Measurements from ENCODE around the gene TPSD1. TPM values are rescaled to one million over a fixed set of nuclear protein-coding genes. Genes with fewer than 3 reads are reported as not detected.

Gene TPSD1
- total and polyA plus RNA-seq, 4 experiments from 2014 or later: not detected

DNA sequence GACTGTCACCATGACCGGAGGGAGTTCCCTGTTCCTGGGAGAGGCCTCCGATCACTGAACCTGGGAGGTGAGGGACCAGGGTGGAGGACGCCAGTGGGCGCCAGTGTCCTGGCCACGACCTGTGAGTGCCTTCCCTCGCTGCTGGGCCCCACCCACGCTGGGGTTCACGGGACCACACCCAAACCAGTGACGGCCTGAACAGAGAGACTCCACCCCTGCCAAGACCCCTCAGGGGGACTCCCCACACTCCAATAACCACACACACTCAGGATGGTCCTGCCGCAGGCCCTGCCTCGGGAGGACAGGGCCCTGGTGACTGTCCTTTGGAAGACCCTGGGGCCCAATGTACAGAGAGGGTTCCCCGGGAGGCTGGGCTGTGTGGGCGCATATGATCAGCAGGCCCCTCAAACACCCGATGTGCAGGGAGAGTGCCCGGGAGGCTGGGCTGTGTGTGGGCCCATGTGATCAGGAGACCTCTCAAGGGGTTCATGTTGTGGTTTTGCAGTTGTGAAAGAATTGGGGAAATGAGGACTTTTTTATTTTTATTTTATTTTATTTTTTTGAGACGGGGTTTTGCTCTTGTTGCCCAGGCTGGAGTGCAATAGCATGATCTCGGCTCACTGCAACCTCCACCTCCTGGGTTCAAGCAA lies 26.6 kb downstream of the TPSD1 start:
- POLR2A ChIA-PET (ENCODE audit: partially characterized antibody): no interaction called here
- Histone ChIP-seq H3K4me1 (ENCODE audit: insufficient read depth, low read length) (no peaks in the 10 kb centered on the region), H3K4me3 (ENCODE audit: low read length in 2 of 2) (no peak overlapping the region), H3K27ac (ENCODE audit: low read depth, low read length) (no peak overlapping the region), H3K9me3 (ENCODE audit: control insufficient read depth in 1 of 2, low read length in 2 of 2) (no peaks in the 10 kb centered on the region), H3K27me3 (ENCODE audit: insufficient read depth, low read length) (no peaks in the 10 kb centered on the region), H3K36me3 (ENCODE audit: insufficient read depth, low read length) (no peaks in the 10 kb centered on the region)
- H3K36me3 Mint-ChIP-seq: no peaks in the 10 kb centered on the region
- CTCF ChIA-PET (ENCODE audit: partially characterized antibody): no interaction called here
- no peak overlapping the region for H3K4me3 Mint-ChIP-seq
- intact Hi-C loops (cut with micrococcal nuclease): no loop called here
- H3K27me3 Mint-ChIP-seq: peaks cover 4 to 7% of the 10 kb centered on the region in 2 donors
- H3K9me3 Mint-ChIP-seq: no peaks in the 10 kb centered on the region
- no peaks in the 10 kb centered on the region for H3K4me1 Mint-ChIP-seq
- no peak for DNase-seq
- H3K27ac Mint-ChIP-seq: no peak overlapping the region

GRCh38 chr16:1283296-1283695 lies 27.4 kb downstream of the TPSD1 start:
- intact Hi-C loops (cut with micrococcal nuclease): no loop called here
- H3K36me3 Mint-ChIP-seq: no peaks in the 10 kb centered on the region
- ChIA-PET CTCF (ENCODE audit: partially characterized antibody) (no interaction called here), POLR2A (ENCODE audit: partially characterized antibody) (no interaction called here)
- no peaks in the 10 kb centered on the region for H3K27me3 ChIP-seq (ENCODE audit: insufficient read depth, low read length)
- H3K4me1 ChIP-seq (ENCODE audit: insufficient read depth, low read length): no peaks in the 10 kb centered on the region
- H3K27ac ChIP-seq (ENCODE audit: low read depth, low read length): no peak overlapping the region
- H3K4me3 Mint-ChIP-seq: no peak overlapping the region
- no peaks in the 10 kb centered on the region for H3K36me3 ChIP-seq (ENCODE audit: insufficient read depth, low read length)
- no peak overlapping the region for H3K27ac Mint-ChIP-seq
- H3K4me3 ChIP-seq (ENCODE audit: low read length in 2 of 2): no peak overlapping the region
- no peaks in the 10 kb centered on the region for H3K9me3 ChIP-seq (ENCODE audit: control insufficient read depth in 1 of 2, low read length in 2 of 2)
- H3K4me1 Mint-ChIP-seq: no peaks in the 10 kb centered on the region
- no peaks in the 10 kb centered on the region for H3K9me3 Mint-ChIP-seq
- no peak for DNase-seq
- H3K27me3 Mint-ChIP-seq: peaks cover 5 to 10% of the 10 kb centered on the region in 2 donors

- Mint-ChIP-seq H3K27me3 (peaks cover 9 to 13% of the 10 kb centered on the region in 2 donors), H3K4me1 (peaks cover 0 to under 1% (median 0%) of the 10 kb centered on the region in 4 donors), H3K27ac (no peak overlapping the region), H3K36me3 (no peaks in the 10 kb centered on the region), H3K4me3 (no peak overlapping the region), H3K9me3 (no peaks in the 10 kb centered on the region)
- Histone ChIP-seq H3K4me1 (ENCODE audit: insufficient read depth, low read length) (no peaks in the 10 kb centered on the region), H3K27me3 (ENCODE audit: insufficient read depth, low read length) (no peaks in the 10 kb centered on the region), H3K9me3 (ENCODE audit: control insufficient read depth in 1 of 2, low read length in 2 of 2) (no peaks in the 10 kb centered on the region), H3K4me3 (ENCODE audit: low read length in 2 of 2) (no peak overlapping the region), H3K27ac (ENCODE audit: low read depth, low read length) (no peak overlapping the region), H3K36me3 (ENCODE audit: insufficient read depth, low read length) (no peaks in the 10 kb centered on the region)
- CTCF ChIA-PET (ENCODE audit: partially characterized antibody): no interaction called here
- POLR2A ChIA-PET (ENCODE audit: partially characterized antibody): no interaction called here
- intact Hi-C loops (cut with micrococcal nuclease): no loop called here
- no peak for DNase-seq
Observed at GRCh38 chr16:1283996-1284616, 28.2 kb downstream of the TPSD1 start.

GRCh38 chr16:1285669-1286512 lies 30.0 kb downstream of the TPSD1 start:
- CTCF ChIA-PET (ENCODE audit: partially characterized antibody): no interaction called here

GRCh38 chr16:1286513-1287094 lies 30.7 kb downstream of the TPSD1 start:
- ChIA-PET CTCF (ENCODE audit: partially characterized antibody) (no interaction called here), POLR2A (ENCODE audit: partially characterized antibody) (no interaction called here)
- Histone ChIP-seq H3K9me3 (ENCODE audit: control insufficient read depth in 1 of 2, low read length in 2 of 2) (no peaks in the 10 kb centered on the region), H3K27me3 (ENCODE audit: insufficient read depth, low read length) (peaks cover 10% of the 10 kb centered on the region), H3K4me1 (ENCODE audit: insufficient read depth, low read length) (no peaks in the 10 kb centered on the region), H3K4me3 (ENCODE audit: low read length in 2 of 2) (no peak overlapping the region), H3K36me3 (ENCODE audit: insufficient read depth, low read length) (no peaks in the 10 kb centered on the region), H3K27ac (ENCODE audit: low read depth, low read length) (no peak overlapping the region)
- DNase-seq: no peak
- intact Hi-C loops (cut with micrococcal nuclease): no loop called here
- Mint-ChIP-seq H3K36me3 (no peaks in the 10 kb centered on the region), H3K4me1 (peaks cover 0 to 1% (median 0%) of the 10 kb centered on the region in 4 donors), H3K4me3 (no peak overlapping the region), H3K27me3 (peaks cover 19 to 22% of the 10 kb centered on the region in 2 donors), H3K27ac (no peak overlapping the region), H3K9me3 (no peaks in the 10 kb centered on the region)

More at GRCh38 chr16:1285669-1286512, 30.0 kb downstream of the TPSD1 start:
- intact Hi-C loops (cut with micrococcal nuclease): no loop called here
- H3K27me3 ChIP-seq (ENCODE audit: insufficient read depth, low read length): peaks cover 10% of the 10 kb centered on the region
- no peaks in the 10 kb centered on the region for H3K9me3 ChIP-seq (ENCODE audit: control insufficient read depth in 1 of 2, low read length in 2 of 2)
- H3K27me3 Mint-ChIP-seq: peaks cover 14 to 18% of the 10 kb centered on the region in 2 donors
- no peak overlapping the region for H3K4me3 Mint-ChIP-seq
- no peaks in the 10 kb centered on the region for H3K4me1 ChIP-seq (ENCODE audit: insufficient read depth, low read length)
- no peak overlapping the region for H3K4me3 ChIP-seq (ENCODE audit: low read length in 2 of 2)
- peaks cover 0 to 1% (median 0%) of the 10 kb centered on the region in 4 donors for H3K4me1 Mint-ChIP-seq
- H3K9me3 Mint-ChIP-seq: no peaks in the 10 kb centered on the region
- H3K36me3 Mint-ChIP-seq: no peaks in the 10 kb centered on the region
- H3K36me3 ChIP-seq (ENCODE audit: insufficient read depth, low read length): no peaks in the 10 kb centered on the region
- DNase-seq: no peak
- H3K27ac ChIP-seq (ENCODE audit: low read depth, low read length): no peak overlapping the region
- POLR2A ChIA-PET (ENCODE audit: partially characterized antibody): no interaction called here
- H3K27ac Mint-ChIP-seq: no peak overlapping the region

DNA sequence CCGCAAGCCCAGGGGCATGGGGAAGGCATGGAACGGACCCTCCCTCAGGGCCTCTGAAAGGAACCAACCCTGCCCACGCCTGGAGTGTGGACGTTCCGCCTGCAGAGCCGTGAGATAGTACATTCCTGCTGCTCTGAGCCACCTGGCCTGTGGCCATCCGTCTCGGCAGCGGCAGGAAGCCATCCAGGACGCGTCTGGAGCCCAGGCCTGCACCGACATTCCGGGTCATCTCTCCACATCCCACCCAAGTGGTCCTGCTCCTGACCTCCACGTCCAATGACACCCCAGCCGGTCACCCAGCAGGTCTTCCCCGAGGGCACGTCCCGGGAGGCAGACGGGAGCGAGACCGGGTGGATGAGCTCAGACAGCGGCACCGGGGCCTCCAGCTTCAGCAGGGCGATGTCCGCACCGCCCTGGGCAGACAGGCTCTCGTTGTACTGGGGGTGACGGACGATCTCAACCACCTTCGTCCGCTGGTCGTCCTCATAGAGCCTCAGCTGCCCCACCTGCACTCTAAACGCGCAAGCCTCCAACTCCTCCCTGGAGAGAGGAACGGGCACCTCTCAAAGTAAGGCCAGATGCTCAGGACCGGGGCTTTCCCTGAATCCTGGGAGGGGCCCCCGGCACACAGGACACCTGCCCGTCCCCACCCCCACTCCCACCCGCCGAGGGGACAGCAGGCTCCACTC lies 32.3 kb downstream of the TPSD1 start:
- intact Hi-C loops (cut with micrococcal nuclease): no loop called here
- POLR2A ChIA-PET (ENCODE audit: partially characterized antibody): no interaction called here
- peaks cover 11% of the 10 kb centered on the region for H3K27me3 ChIP-seq (ENCODE audit: insufficient read depth, low read length)

More for the DNA sequence above, 32.3 kb downstream of the TPSD1 start:
- Mint-ChIP-seq H3K4me1 (peaks cover 0 to 1% (median 0%) of the 10 kb centered on the region in 4 donors), H3K36me3 (no peaks in the 10 kb centered on the region), H3K27ac (no peak overlapping the region), H3K9me3 (no peaks in the 10 kb centered on the region), H3K27me3 (peaks cover 25 to 26% of the 10 kb centered on the region in 2 donors), H3K4me3 (no peak overlapping the region)
- DNase-seq: no peak
- H3K9me3 ChIP-seq (ENCODE audit: control insufficient read depth in 1 of 2, low read length in 2 of 2): no peaks in the 10 kb centered on the region
- no peak overlapping the region for H3K27ac ChIP-seq (ENCODE audit: low read depth, low read length)
- H3K4me1 ChIP-seq (ENCODE audit: insufficient read depth, low read length): no peaks in the 10 kb centered on the region
- CTCF ChIA-PET (ENCODE audit: partially characterized antibody): no interaction called here
- H3K36me3 ChIP-seq (ENCODE audit: insufficient read depth, low read length): no peaks in the 10 kb centered on the region
- no peak overlapping the region for H3K4me3 ChIP-seq (ENCODE audit: low read length in 2 of 2)
